ENCODE measurements around the gene CNGB1.

The CNGB1 gene

GRCh38 chr16:57970970-57971369 is at the start of gene CNGB1:
CNGB1 (minus strand) TSS chr16:57971128; CDS start chr16:57967286, 3,842 bp downstream.
- no peak within 1 kb of the TSS for H3K9ac ChIP-seq (ENCODE audit: low read length)
- no peaks in the 10 kb centered on the region for H3K9me2 ChIP-seq (replicated peaks; ENCODE audit: insufficient read depth, low read length)
- no peaks in the 10 kb centered on the region for H3K9me3 ChIP-seq (ENCODE audit: insufficient read depth, low read length)
- no peaks in the 10 kb centered on the region for H3K27me3 ChIP-seq (ENCODE audit: low read length)
- TF ChIP-seq, protein P1, sequence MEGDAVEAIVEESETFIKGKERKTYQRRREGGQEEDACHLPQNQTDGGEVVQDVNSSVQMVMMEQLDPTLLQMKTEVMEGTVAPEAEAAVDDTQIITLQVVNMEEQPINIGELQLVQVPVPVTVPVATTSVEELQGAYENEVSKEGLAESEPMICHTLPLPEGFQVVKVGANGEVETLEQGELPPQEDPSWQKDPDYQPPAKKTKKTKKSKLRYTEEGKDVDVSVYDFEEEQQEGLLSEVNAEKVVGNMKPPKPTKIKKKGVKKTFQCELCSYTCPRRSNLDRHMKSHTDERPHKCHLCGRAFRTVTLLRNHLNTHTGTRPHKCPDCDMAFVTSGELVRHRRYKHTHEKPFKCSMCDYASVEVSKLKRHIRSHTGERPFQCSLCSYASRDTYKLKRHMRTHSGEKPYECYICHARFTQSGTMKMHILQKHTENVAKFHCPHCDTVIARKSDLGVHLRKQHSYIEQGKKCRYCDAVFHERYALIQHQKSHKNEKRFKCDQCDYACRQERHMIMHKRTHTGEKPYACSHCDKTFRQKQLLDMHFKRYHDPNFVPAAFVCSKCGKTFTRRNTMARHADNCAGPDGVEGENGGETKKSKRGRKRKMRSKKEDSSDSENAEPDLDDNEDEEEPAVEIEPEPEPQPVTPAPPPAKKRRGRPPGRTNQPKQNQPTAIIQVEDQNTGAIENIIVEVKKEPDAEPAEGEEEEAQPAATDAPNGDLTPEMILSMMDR (IDR thresholded peaks at IDR 0.05; ENCODE audit: insufficient read depth, low read length, poor library complexity, severe bottlenecking): no peak
- no peak for TF ChIP-seq EZH2phosphoT487 (conservative IDR thresholded peaks at IDR 0.05; ENCODE audit: low read length)
- no peak within 1 kb of the TSS for H3K4me3 ChIP-seq (ENCODE audit: insufficient read depth, low read length, poor library complexity, severe bottlenecking)
- H3K27ac ChIP-seq (ENCODE audit: low read depth, low read length): no peak within 1 kb of the TSS
- no peaks in the 10 kb centered on the region for H4K20me1 ChIP-seq (ENCODE audit: low read depth, low read length)
- H2AFZ ChIP-seq (ENCODE audit: low read depth, low read length, severe bottlenecking): no peak within 1 kb of the TSS
- H3F3A ChIP-seq (ENCODE audit: insufficient read depth): no peaks in the 10 kb centered on the region
- H3K4me2 ChIP-seq (ENCODE audit: low read depth, low read length, poor library complexity, severe bottlenecking): no peak within 1 kb of the TSS
- H3K36me3 ChIP-seq (ENCODE audit: low read length): no peaks in the 10 kb centered on the region
- H3K79me2 ChIP-seq (ENCODE audit: insufficient read depth, low read length): no peaks in the 10 kb centered on the region

- H4K20me1 ChIP-seq (ENCODE audit: low read depth, low read length): no peaks in the 10 kb centered on the region
- H3F3A ChIP-seq (ENCODE audit: insufficient read depth): no peaks in the 10 kb centered on the region
- TF ChIP-seq, protein P1 (IDR thresholded peaks at IDR 0.05; ENCODE audit: insufficient read depth, low read length, poor library complexity, severe bottlenecking): no peak
- no peak for TF ChIP-seq EZH2phosphoT487 (conservative IDR thresholded peaks at IDR 0.05; ENCODE audit: low read length)
- no peak overlapping the region for H3K4me2 ChIP-seq (ENCODE audit: low read depth, low read length, poor library complexity, severe bottlenecking)
- H3K79me2 ChIP-seq (ENCODE audit: insufficient read depth, low read length): no peaks in the 10 kb centered on the region
- no peak overlapping the region for H3K4me3 ChIP-seq (ENCODE audit: insufficient read depth, low read length, poor library complexity, severe bottlenecking)
- H3K9me2 ChIP-seq (replicated peaks; ENCODE audit: insufficient read depth, low read length): no peaks in the 10 kb centered on the region
- H3K27ac ChIP-seq (ENCODE audit: low read depth, low read length): no peak overlapping the region
- no peak overlapping the region for H3K9ac ChIP-seq (ENCODE audit: low read length)
- no peaks in the 10 kb centered on the region for H3K9me3 ChIP-seq (ENCODE audit: insufficient read depth, low read length)
- no peaks in the 10 kb centered on the region for H3K27me3 ChIP-seq (ENCODE audit: low read length)
- H3K36me3 ChIP-seq (ENCODE audit: low read length): no peaks in the 10 kb centered on the region
- H2AFZ ChIP-seq (ENCODE audit: low read depth, low read length, severe bottlenecking): no peak overlapping the region
Observed at GRCh38 chr16:58019866-58020538, 49.1 kb upstream of the CNGB1 start.

DNA sequence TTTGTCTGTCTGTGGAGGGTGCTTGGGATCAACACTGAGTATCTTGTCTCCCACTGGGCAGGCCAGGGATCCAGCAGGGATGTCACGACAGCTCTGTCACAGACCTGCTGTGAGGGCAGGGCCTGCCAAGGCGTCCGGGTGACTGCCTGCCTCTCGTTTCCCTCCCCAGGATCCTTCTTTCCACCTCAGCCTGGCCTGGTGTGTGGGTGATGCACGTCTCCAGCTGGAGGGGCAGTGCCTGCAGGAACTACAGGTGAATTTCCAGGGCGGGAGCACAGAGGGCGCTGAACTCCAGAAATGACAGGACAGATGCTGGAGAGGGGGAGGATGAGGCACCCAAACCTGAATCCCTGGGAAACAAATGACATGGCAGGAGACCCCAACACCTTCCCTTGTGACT is 47.9 kb upstream of the CNGB1 start:
- Histone ChIP-seq H4K20me1 (ENCODE audit: low read depth, low read length) (no peaks in the 10 kb centered on the region), H3K9me3 (ENCODE audit: insufficient read depth, low read length) (no peaks in the 10 kb centered on the region), H3K4me3 (ENCODE audit: insufficient read depth, low read length, poor library complexity, severe bottlenecking) (no peak overlapping the region), H3K79me2 (ENCODE audit: insufficient read depth, low read length) (no peaks in the 10 kb centered on the region), H3K9me2 (replicated peaks; ENCODE audit: insufficient read depth, low read length) (no peaks in the 10 kb centered on the region), H3K27ac (ENCODE audit: low read depth, low read length) (no peak overlapping the region), H3K4me2 (ENCODE audit: low read depth, low read length, poor library complexity, severe bottlenecking) (no peak overlapping the region), H3K27me3 (ENCODE audit: low read length) (no peaks in the 10 kb centered on the region), H2AFZ (ENCODE audit: low read depth, low read length, severe bottlenecking) (no peak overlapping the region), H3K9ac (ENCODE audit: low read length) (no peak overlapping the region), H3F3A (ENCODE audit: insufficient read depth) (no peaks in the 10 kb centered on the region), H3K36me3 (ENCODE audit: low read length) (no peaks in the 10 kb centered on the region)
- TF ChIP-seq EZH2phosphoT487 (conservative IDR thresholded peaks at IDR 0.05; ENCODE audit: low read length): no peak
- TF ChIP-seq, protein P1 (IDR thresholded peaks at IDR 0.05; ENCODE audit: insufficient read depth, low read length, poor library complexity, severe bottlenecking): no peak

Measured in SU-DHL-6 (cell line).